GM12864 (cell line): ENCODE data around the gene WNT16.

ENCODE experiments used
- DNase-seq: peaks from one replicate; pipeline ENCODE4 v3.0.0-alpha.2; 2011; ENCODE audit warnings: low read depth
- H3K4me3 ChIP-seq: 2 replicates; pipeline ENCODE4 v1.5.1; 2011; ENCODE audit warnings: mild to moderate bottlenecking, low read depth, low read length, control low read depth
- TF ChIP-seq, protein P1 (sequence below): IDR thresholded peaks from 2 replicates; pipeline ENCODE4 v1.5.1; 2011; ENCODE audit warnings: low read depth, mild to moderate bottlenecking, moderate library complexity, low read length, control low read depth, inconsistent platforms; ENCODE audit errors: missing control alignments

Gene WNT16

DNA sequence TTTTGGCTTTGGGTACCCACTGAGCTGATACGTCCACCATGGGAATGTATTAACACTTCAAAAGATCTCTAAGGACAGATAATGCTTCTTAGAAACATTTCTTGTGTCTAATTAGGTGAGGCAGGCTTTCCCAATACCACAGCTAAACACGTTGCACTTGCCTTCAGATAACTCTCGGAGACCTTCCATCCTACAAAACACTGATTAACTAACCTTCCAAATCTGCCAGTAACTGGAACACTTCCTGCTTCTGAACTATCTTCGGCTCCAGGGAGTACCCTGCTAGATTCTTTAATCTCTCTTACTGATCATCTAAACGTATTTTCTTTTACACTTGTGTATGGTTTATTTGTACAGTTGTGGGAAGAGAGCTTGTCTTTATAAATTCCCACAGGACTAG, 1.1 kb upstream of the WNT16 start:
- TF ChIP-seq, protein P1, sequence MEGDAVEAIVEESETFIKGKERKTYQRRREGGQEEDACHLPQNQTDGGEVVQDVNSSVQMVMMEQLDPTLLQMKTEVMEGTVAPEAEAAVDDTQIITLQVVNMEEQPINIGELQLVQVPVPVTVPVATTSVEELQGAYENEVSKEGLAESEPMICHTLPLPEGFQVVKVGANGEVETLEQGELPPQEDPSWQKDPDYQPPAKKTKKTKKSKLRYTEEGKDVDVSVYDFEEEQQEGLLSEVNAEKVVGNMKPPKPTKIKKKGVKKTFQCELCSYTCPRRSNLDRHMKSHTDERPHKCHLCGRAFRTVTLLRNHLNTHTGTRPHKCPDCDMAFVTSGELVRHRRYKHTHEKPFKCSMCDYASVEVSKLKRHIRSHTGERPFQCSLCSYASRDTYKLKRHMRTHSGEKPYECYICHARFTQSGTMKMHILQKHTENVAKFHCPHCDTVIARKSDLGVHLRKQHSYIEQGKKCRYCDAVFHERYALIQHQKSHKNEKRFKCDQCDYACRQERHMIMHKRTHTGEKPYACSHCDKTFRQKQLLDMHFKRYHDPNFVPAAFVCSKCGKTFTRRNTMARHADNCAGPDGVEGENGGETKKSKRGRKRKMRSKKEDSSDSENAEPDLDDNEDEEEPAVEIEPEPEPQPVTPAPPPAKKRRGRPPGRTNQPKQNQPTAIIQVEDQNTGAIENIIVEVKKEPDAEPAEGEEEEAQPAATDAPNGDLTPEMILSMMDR, result no peak
- H3K4me3 ChIP-seq, result no peak overlapping the region
- DNase-seq, result no peak

GRCh38 chr7:121329191-121330052, 622 bp downstream of the WNT16 start:
- DNase-seq, result no peak
- peak overlapping the region; percentile 45 for H3K4me3 ChIP-seq
- TF ChIP-seq, protein P1, result no peak

GRCh38 chr7:121330053-121330833, 1.4 kb downstream of the WNT16 start:
- no peak for DNase-seq
- TF ChIP-seq, protein P1, result no peak
- H3K4me3 ChIP-seq, result peak overlapping the region; percentile 45

DNA sequence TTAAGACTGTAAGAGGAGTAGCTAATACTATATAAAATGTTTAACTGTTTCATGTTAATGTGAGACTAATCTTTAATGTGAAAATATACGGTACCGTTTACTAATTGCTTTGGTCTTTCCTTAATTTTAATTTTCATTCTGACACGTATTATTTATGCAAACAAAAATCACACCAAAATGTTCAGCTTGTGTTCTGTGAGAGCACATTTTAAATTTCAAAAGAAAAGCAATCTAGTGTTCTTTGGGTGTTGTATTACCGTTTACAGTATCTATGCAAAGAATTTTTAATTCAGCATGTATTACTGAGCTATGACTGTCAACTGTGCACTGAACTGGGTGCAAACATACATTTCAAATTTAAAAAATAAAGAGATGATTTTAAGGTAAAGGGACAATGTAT, 2.2 kb downstream of the WNT16 start:
- no peak overlapping the region for H3K4me3 ChIP-seq
- TF ChIP-seq, protein P1, result no peak
- no peak for DNase-seq

GRCh38 chr7:121331574-121331973, 2.8 kb downstream of the WNT16 start:
- no peak for DNase-seq
- TF ChIP-seq, protein P1, result no peak
- no peak overlapping the region for H3K4me3 ChIP-seq

- DNase-seq, result no peak
- no peak overlapping the region for H3K4me3 ChIP-seq
- TF ChIP-seq, protein P1, result no peak
Measured at GRCh38 chr7:121334376-121334775, 5.6 kb downstream of the WNT16 start.
